ENCODE results near the gene SKIL.
A peak's percentile ranks its signal among the peaks of the same experiment; 100 is the strongest.
"Not testable (repeated sequence)": the region's sequence is repeated elsewhere in the genome, so short reads cannot be mapped to it uniquely, and the experiment has no call there.

Gene SKIL

GRCh38 chr3:170357176-170358041, at the start of gene SKIL:
Gene SKIL (plus strand): TSS chr3:170357715. CDS start chr3:170360332, 2,617 bp downstream.
- DNase-seq (ENCODE audit: low spot score) = peak; percentile 96

- DNase-seq (ENCODE audit: low spot score) = no peak
Measured at GRCh38 chr3:170309046-170309445, 48.5 kb upstream of the SKIL start.

- no peak for DNase-seq (ENCODE audit: low spot score)
Measured at GRCh38 chr3:170317954-170318353, 39.6 kb upstream of the SKIL start.

GRCh38 chr3:170320461-170321121, 36.9 kb upstream of the SKIL start:
- DNase-seq (ENCODE audit: low spot score) = no peak

GRCh38 chr3:170321321-170322034, 36.0 kb upstream of the SKIL start:
- peak; percentile 30 for DNase-seq (ENCODE audit: low spot score)

- DNase-seq (ENCODE audit: low spot score) = no peak
Measured at GRCh38 chr3:170322566-170323269, 34.8 kb upstream of the SKIL start.

- no peak for DNase-seq (ENCODE audit: low spot score)
Measured at GRCh38 chr3:170323331-170323730, 34.2 kb upstream of the SKIL start.

- DNase-seq (ENCODE audit: low spot score) = peak; percentile 62
Measured at GRCh38 chr3:170324962-170325361, 32.6 kb upstream of the SKIL start.

GRCh38 chr3:170327040-170327808, 30.3 kb upstream of the SKIL start:
- DNase-seq (ENCODE audit: low spot score) = no peak

- DNase-seq (ENCODE audit: low spot score) = not testable (repeated sequence)
Measured at GRCh38 chr3:170327868-170328548, 29.5 kb upstream of the SKIL start.

- no peak for DNase-seq (ENCODE audit: low spot score)
Measured at GRCh38 chr3:170330366-170330765, 27.1 kb upstream of the SKIL start.

GRCh38 chr3:170331143-170331542, 26.4 kb upstream of the SKIL start:
- no peak for DNase-seq (ENCODE audit: low spot score)

- DNase-seq (ENCODE audit: low spot score) = no peak
Measured at GRCh38 chr3:170337420-170337819, 20.1 kb upstream of the SKIL start.

- DNase-seq (ENCODE audit: low spot score) = no peak
Measured at GRCh38 chr3:170338690-170339340, 18.7 kb upstream of the SKIL start.

GRCh38 chr3:170342273-170342672, 15.2 kb upstream of the SKIL start:
- DNase-seq (ENCODE audit: low spot score) = not testable (repeated sequence)

- not testable (repeated sequence) for DNase-seq (ENCODE audit: low spot score)
Measured at GRCh38 chr3:170343859-170344258, 13.7 kb upstream of the SKIL start.

- DNase-seq (ENCODE audit: low spot score) = no peak
Measured at GRCh38 chr3:170344971-170345370, 12.5 kb upstream of the SKIL start.

GRCh38 chr3:170346481-170347392, 10.8 kb upstream of the SKIL start:
- DNase-seq (ENCODE audit: low spot score) = no peak
